Activated CD4-positive, alpha-beta T cell treated with anti-CD3 and anti-CD28 coated beads, Interleukin-2, amount 50 U/mL, for 24 hours (primary cell): Measurements from ENCODE around the gene GNAQ.
"Not testable (repeated sequence)": the region's sequence is repeated elsewhere in the genome, so short reads cannot be mapped to it uniquely, and the experiment has no call there.

Source experiments
- DNase-seq, 2 donors: peaks; one replicate each; pipeline ENCODE4 v3.0.0-alpha.2; 2020; ENCODE audit warnings: low read depth in 1 of 2, low spot score in 1 of 2

Gene GNAQ

DNA sequence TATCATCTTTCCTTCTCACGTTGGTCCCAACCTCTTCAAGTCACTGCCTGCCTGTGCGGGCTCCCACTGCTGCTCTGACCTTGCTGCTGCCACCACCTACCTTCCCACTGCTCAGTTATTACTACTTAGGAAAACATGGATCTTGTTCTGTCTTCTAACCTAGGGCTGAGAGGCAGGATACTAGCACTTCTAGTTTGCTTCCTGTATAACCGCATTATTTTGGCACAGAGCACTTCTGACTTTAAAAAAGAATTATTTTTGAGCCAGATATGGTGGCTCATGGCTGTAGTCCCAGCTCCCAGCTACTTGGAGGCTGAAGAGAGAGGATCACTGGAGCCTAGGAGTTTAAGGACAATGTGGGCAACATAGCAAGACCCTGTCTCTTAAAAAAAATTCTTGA, 248.1 kb downstream of the GNAQ start:
- no peak for DNase-seq

GRCh38 chr9:77779010-77779409, 252.6 kb downstream of the GNAQ start:
- no peak for DNase-seq

GRCh38 chr9:77773381-77773780, 258.2 kb downstream of the GNAQ start:
- DNase-seq: no peak

DNA sequence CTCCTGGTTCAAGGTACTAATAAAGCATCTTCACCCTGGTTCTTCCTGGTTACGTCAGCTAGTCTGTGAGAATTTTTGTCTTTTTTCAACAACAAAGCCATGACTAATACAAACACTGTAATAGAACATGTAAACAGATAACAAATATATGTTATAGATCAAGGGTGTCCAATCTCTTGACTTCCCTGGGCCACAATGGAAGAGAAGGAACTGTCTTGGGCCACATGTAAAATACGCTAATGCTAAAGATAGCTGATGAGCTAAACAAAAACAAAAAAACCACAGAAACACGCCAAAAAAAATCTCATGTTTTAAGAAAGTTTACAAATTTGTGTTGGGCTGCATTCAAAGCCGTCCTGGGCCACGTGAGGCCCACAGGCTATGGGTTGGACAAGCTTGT, 259.0 kb downstream of the GNAQ start:
- DNase-seq: no peak

- no peak for DNase-seq
These were observed 260.4 kb downstream of the GNAQ start for GRCh38 chr9:77771171-77771570.

DNA sequence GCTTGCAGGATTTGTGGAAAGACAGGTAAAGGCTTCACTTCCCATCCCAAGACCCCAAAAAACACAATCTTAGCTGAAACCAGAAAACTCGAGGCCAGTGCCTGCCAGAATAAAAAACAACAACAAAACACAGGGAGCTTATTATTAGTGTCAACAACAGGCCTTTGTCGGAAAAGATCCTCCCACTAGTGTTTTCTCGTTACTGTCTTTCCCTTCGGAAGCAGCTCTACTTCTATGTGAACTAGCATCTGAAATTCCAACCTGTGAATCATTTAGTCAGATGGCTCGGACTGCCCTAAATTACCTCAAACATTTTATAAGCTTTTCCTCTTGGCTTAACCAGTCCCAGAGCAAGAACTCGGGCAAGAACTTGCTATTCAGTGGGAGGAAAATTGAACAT, 261.3 kb downstream of the GNAQ start:
- no peak for DNase-seq

DNA sequence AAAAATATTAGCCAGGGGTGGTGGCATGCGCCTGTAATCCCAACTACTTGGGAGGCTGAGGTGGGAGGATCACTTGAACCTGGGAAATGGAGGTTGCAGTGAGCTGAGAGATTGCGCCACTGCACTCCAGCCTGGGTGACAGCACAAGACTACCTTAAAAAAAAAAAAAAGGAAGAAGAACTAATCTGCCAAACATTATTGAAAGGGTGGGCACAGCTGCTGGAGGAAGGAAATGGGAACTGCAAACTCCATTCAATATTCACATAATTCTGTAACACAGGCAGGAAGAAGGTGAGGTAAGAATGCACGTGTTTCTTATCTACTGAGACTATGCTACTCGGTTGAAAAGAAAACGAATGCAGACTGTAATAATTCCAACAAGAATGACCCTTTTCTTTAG, 262.4 kb downstream of the GNAQ start:
- DNase-seq: no peak

GRCh38 chr9:77766587-77766986, 265.0 kb downstream of the GNAQ start:
- no peak for DNase-seq

DNA sequence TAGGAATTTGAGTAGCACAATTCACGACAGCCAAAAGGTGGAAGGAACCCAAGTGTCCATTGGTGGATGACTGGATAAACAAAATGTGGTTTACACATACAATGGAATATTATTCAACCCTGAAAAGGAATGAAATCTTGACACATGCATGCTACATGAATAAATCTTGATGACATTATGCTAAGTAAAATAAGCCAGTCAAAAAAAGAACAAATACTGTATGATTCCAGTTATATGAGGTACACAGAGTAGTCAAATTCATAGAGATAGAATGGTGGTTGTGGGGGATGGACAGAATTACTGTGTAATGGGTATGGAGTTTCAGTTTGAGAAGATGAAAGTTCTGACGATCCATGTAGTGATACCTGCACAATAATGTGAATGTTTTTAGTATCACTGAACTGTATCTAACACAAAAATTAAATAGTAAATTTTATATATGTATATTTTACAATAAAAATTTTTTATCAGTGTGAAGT, 265.8 kb downstream of the GNAQ start:
- DNase-seq: no peak

DNA sequence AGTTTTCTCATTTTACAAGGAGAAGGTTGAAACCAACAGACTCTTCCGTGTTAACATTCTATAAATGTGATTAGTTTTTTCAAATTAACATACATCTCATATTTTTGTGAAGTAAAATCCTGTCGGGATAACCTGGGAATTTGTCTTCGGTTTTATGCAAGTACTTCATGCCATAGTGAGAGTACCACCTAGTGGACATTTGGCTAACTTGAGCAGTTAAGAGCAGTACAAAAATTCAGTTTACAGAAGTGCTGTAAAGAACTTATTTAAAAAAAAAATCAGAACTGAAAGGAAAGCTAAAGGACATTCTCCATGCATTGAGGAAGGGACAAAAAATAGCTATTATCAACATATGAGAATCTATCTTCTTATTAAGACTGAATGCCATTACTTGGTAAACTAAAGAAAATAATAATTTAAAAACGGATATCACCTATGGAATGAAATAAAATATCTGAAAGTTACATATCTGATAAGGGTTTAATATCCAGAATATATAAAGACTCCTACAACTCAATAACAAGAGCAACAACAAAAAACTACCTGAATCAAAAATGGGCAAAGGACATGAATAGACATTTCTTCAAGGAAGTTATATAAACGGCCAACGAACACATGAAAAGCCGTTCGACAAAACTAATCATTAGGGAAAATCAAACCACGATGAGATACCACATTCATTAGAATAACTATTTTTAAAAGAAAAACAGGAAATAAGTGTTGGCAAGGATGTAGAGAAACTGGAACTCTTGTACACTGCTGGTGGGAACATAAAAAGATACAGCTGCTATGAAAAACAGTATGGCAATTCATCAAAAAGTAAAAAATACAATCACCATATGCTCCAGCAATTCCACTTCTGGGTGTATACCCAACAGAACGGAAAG, 266.5 kb downstream of the GNAQ start:
- DNase-seq: no peak

DNA sequence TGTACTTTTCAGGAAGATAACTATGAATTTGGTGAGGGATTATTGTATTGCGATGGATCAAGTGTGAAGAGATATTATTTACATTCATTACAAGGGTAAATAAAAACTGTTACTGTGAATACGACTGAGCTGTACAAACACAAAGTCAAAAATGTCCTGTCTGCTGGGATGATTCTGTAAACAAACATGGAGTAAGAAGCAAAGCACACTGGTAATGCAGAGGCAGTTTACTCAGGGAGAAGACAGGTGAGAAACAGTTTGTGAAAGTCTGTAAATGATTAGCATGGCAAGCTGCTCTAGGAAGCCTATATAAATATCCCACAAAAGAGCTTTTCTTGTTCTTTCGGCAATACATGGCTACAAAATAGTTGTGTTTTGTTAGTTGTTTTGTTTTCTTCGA, 268.0 kb downstream of the GNAQ start:
- DNase-seq: no peak

DNA sequence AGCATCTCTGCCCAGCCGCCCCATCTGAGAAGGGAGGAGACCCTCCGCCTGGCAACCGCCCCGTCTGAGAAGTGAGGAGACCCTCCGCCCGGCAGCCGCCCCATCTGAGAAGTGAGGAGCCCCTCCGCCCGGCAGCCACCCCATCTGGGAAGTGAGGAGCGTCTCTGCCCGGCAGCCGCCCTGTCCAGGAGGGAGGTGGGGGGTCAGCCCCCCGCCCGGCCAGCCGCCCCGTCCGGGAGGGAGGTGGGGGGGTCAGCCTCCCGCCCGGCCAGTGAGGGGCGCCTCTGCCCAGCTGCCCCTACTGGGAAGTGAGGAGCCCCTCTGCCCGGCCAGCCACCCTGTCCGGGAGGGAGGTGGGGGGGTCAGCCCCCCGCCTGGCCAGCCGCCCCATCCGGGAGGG, 270.7 kb downstream of the GNAQ start:
- DNase-seq: not testable (repeated sequence)

GRCh38 chr9:77759391-77759790, 272.2 kb downstream of the GNAQ start:
- no peak for DNase-seq

DNA sequence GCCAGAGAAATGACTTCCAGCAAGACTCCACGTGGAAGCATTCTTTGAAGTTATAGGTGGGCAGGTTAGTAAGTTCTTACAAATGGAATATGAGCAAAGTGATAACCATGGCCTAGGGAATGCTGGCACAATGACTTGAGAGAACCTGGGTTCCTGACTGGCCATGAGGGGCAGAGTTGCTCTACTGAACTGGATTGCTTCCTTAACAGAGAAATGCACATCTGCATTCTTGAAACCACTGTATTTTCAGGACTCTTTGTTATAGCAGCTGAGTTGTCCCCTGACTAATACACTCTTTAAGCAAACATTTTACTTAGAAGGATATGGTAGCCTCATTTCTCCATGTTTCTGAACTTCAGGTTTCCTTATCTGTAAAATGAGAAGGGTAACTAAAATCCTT, 275.2 kb downstream of the GNAQ start:
- DNase-seq: no peak

GRCh38 chr9:77753180-77753579, 278.4 kb downstream of the GNAQ start:
- no peak for DNase-seq

DNA sequence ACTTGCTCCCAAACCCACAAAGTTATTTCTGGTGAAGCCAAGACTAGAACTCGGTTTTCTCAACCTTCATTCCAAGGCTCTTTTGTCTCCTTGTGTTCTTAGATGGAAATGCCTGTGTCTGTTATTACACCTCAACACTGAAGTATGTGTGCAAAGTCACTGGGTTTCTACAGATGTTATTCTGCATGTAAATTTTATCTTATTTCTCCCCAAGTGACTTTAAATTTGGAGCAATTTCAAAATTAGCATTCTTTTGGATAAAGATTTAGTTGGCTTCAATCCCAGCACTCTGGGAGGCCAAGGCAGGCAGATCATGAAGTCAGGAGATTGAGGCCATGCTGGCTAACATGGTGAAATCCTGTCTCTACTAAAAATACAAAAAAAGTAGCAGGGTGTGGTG, 279.1 kb downstream of the GNAQ start:
- no peak for DNase-seq

- DNase-seq: peak in 1 of 2 donors; percentile 8
These were observed 280.1 kb downstream of the GNAQ start for GRCh38 chr9:77751341-77752091.

- no peak for DNase-seq
These were observed 280.6 kb downstream of the GNAQ start for GRCh38 chr9:77750981-77751340.

GRCh38 chr9:77750284-77750683, 281.3 kb downstream of the GNAQ start:
- DNase-seq: no peak

- DNase-seq: no peak
These were observed 283.3 kb downstream of the GNAQ start for GRCh38 chr9:77748214-77748772.

DNA sequence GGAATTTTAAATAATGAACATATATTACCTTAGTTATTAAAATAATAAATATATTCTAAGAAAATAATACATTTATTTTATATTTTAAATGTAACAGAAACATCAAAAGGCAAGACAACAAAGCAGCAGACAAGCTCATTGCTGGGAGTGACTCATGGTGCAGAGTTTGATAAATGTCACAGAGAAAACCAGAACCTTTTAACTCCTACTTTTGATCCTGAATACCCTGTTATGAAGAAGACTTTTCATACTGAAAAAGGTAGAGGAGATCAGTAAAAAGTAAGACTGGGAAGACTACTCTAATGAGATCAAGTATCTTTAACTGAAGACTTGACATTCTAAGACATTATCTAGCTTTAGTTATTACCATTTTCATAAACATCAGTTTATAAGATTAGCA, 284.4 kb downstream of the GNAQ start:
- no peak for DNase-seq

GRCh38 chr9:77744841-77745430, 286.7 kb downstream of the GNAQ start:
- no peak for DNase-seq
